Left ventricle myocardium inferior (tissue), 1 donor: Measurements from ENCODE around the gene PALM. TPM values are rescaled to one million over a fixed set of nuclear protein-coding genes. Genes with fewer than 3 reads are reported as not detected.
"Not testable (repeated sequence)": the region's sequence is repeated elsewhere in the genome, so short reads cannot be mapped to it uniquely, and the experiment has no call there.

ENCODE experiments used
- DNase-seq: peaks from one replicate; pipeline ENCODE4 v3.0.0-alpha.2; 2020
- H3K27ac ChIP-seq: fragments of 200-600 bp; replicated peaks from 2 replicates; pipeline ENCODE4 v1.8.0; 2021
- H3K27me3 ChIP-seq: fragments of 200-600 bp; 2 replicates; pipeline ENCODE4 v1.8.0; 2021; ENCODE audit warnings: low read depth
- H3K36me3 ChIP-seq: fragments of 200-600 bp; 2 replicates; pipeline ENCODE4 v1.8.0; 2021
- H3K4me1 ChIP-seq: fragments of 200-600 bp; 2 replicates; pipeline ENCODE4 v1.8.0; 2021
- H3K4me3 ChIP-seq: fragments of 200-600 bp; 2 replicates; pipeline ENCODE4 v1.8.0; 2021; ENCODE audit warnings: mild to moderate bottlenecking, moderate library complexity
- H3K9me3 ChIP-seq: fragments of 200-600 bp; replicated peaks from 2 replicates; pipeline ENCODE4 v1.8.0; 2021
- CTCF ChIP-seq: fragments of 200-600 bp; IDR thresholded peaks from 2 replicates; pipeline ENCODE4 v1.8.0; 2021; ENCODE audit warnings: antibody characterized with exemption, mild to moderate bottlenecking, borderline replicate concordance
- intact Hi-C: fragments of 100-400 bp; cut with micrococcal nuclease; formaldehyde crosslinking; loops from one replicate; pipeline ENCODE4 v1.11.0; 2022
- total RNA-seq: library from RNA; stranded (reverse); fragmentation: NEBNext Ultra II Directional; extraction: Animal tissue kit (Norgen Biotek cat#: 25700); gene quantifications from one replicate; pipeline ENCODE4 v1.2.1, GENCODE V29; 2021
- donor health status: DM: no; HTN: yes; CAD: no; lungs with severe emphysema.

PALM gene
- total RNA-seq, 1 donor from 2014 or later: 26.8 TPM

- peaks cover 40% of the 10 kb centered on the region for H3K36me3 ChIP-seq
- H3K4me3 ChIP-seq: no peak overlapping the region
- intact Hi-C loops: no loop called here
- peaks cover 6% of the 10 kb centered on the region for H3K27me3 ChIP-seq
- DNase-seq: peak; percentile 38
- H3K27ac ChIP-seq: no peak overlapping the region
- peaks cover 29% of the 10 kb centered on the region for H3K9me3 ChIP-seq
- H3K4me1 ChIP-seq: peaks cover 4% of the 10 kb centered on the region
- no peak for TF ChIP-seq CTCF
Measured at GRCh38 chr19:743168-743687, 34.5 kb downstream of the PALM start.

DNA sequence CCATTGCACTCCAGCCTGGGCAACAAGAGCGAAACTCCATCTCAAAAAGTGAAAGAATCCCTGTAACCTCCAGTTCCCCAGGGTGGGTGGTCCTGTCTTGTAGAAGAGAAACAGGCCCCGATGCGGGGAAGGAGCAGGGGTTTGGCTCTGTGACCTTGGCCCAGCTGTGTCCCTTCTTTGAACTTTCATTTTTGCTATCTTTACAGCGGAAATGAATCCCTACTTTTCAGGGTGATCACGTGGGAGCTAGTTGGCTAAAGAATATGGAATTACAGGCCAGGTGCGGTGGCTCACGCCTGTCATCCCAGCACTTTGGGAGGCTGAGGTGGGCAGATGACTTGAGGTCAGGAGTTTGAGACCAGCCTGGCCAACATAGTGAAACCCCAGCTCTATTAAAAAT lies 36.4 kb downstream of the PALM start:
- H3K27ac ChIP-seq, intact Hi-C loops, DNase-seq, H3K4me1 ChIP-seq, H3K27me3 ChIP-seq, H3K4me3 ChIP-seq: not testable (repeated sequence)
- Histone ChIP-seq H3K9me3 (peaks cover 30% of the 10 kb centered on the region), H3K36me3 (peaks cover 35% of the 10 kb centered on the region)

DNA sequence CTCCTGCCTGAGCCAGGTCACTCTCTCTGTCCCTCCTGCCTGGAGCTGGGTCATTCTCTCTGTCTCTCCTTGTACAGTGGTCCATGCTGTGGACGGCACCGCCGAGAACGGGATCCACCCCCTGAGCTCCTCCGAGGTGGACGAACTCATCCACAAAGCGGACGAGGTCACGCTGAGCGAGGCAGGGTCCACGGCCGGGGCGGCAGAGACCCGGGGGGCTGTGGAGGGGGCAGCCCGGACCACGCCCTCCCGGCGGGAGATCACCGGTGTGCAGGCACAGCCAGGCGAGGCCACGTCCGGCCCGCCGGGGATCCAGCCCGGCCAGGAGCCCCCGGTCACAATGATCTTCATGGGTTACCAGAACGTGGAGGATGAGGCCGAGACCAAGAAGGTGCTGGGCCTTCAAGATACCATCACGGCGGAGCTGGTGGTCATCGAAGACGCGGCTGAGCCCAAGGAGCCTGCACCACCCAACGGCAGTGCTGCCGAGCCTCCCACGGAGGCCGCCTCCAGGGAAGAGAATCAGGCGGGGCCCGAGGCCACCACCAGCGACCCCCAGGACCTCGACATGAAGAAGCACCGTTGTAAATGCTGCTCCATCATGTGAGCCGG lies 37.6 kb downstream of the PALM start:
- no peak overlapping the region for H3K4me3 ChIP-seq
- H3K27ac ChIP-seq: no peak overlapping the region
- DNase-seq: no peak
- peaks cover 9% of the 10 kb centered on the region for H3K27me3 ChIP-seq
- peaks cover 30% of the 10 kb centered on the region for H3K9me3 ChIP-seq
- peaks cover 25% of the 10 kb centered on the region for H3K36me3 ChIP-seq
- peaks cover 4% of the 10 kb centered on the region for H3K4me1 ChIP-seq
- TF ChIP-seq CTCF: no peak
- intact Hi-C loops: no loop called here

GRCh38 chr19:746956-747355 lies 38.2 kb downstream of the PALM start:
- H3K4me3 ChIP-seq: no peak overlapping the region
- no peak for DNase-seq
- TF ChIP-seq CTCF: no peak
- H3K27ac ChIP-seq: no peak overlapping the region
- peaks cover 25% of the 10 kb centered on the region for H3K36me3 ChIP-seq
- H3K9me3 ChIP-seq: peaks cover 30% of the 10 kb centered on the region
- intact Hi-C loops: no loop called here
- peaks cover 4% of the 10 kb centered on the region for H3K4me1 ChIP-seq
- peaks cover 14% of the 10 kb centered on the region for H3K27me3 ChIP-seq

DNA sequence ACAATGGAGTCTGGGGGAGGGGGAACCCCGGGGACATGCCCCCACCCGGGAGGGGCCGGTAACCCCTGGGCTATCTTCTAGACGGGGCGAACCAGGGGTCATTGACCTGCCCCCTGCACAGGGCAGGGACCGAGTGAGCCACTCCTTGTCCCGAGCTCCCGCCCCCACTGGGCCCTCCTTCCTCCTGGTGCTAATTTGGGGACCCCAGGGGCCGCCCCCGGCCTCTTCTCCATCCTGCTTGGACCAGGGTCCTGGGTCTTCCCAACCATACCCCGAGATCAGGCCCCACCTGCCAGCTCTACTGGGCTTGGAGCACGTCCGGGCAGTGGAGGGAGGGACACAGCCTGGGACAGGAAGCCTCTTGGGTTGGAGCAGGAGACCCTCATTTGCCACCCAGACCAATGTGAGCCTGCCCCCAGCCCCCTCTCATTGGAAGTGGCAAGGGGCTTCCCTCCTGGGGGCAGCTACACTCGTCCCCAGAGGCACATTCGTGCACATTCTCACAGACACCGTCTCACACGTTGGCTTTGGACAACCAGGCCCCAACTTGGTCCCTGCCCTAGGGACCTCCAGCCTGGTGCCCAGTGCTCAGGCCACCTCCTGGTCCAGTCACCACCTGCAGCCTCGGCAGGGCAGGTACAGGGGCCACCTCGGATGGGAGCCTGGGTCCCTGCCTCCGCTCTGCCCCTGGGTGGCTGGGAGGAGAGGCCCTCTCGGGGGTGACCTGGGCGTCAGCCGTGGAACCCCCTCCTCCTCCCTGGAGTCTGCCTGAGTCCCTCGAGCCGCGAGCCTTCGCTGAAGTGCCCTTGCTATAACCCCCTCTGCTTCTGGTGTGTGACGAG lies 38.9 kb downstream of the PALM start:
- no peak for TF ChIP-seq CTCF
- peaks cover 30% of the 10 kb centered on the region for H3K9me3 ChIP-seq

GRCh38 chr19:748274-748598 lies 39.5 kb downstream of the PALM start:
- peaks cover 25% of the 10 kb centered on the region for H3K36me3 ChIP-seq
- H3K4me3 ChIP-seq: no peak overlapping the region
- intact Hi-C loops: no loop called here
- no peak overlapping the region for H3K27ac ChIP-seq
- no peak for DNase-seq
- H3K4me1 ChIP-seq: no peaks in the 10 kb centered on the region
- H3K27me3 ChIP-seq: peaks cover 14% of the 10 kb centered on the region
- TF ChIP-seq CTCF: no peak
- peaks cover 29% of the 10 kb centered on the region for H3K9me3 ChIP-seq

More for the DNA sequence above, 38.9 kb downstream of the PALM start:
- peaks cover 14% of the 10 kb centered on the region for H3K27me3 ChIP-seq
- H3K4me1 ChIP-seq: peaks cover 4% of the 10 kb centered on the region
- no peak overlapping the region for H3K27ac ChIP-seq
- no peak for DNase-seq
- intact Hi-C loops: no loop called here
- no peak overlapping the region for H3K4me3 ChIP-seq
- peaks cover 25% of the 10 kb centered on the region for H3K36me3 ChIP-seq
